IgD-negative memory B cell (primary cell): ENCODE measurements around the gene CXCL8. TPM values are rescaled to one million over a fixed set of nuclear protein-coding genes. Genes with fewer than 3 reads are reported as not detected.
"Not testable (repeated sequence)": the region's sequence is repeated elsewhere in the genome, so short reads cannot be mapped to it uniquely, and the experiment has no call there.

Experiments
- H3K27ac Mint-ChIP-seq, 3 donors: one replicate each; pipeline ENCODE4 v1.8.0; 2020 to 2022; ENCODE audit warnings: mild to moderate bottlenecking in 3 of 3, mixed read lengths in 3 of 3, moderate library complexity in 1 of 3
- H3K27me3 Mint-ChIP-seq: one replicate; pipeline ENCODE4 v1.8.0; 2021; ENCODE audit warnings: mixed read lengths
- H3K36me3 Mint-ChIP-seq: one replicate; pipeline ENCODE4 v1.8.0; 2020; ENCODE audit warnings: mild to moderate bottlenecking, mixed read lengths
- H3K4me1 Mint-ChIP-seq, 3 donors: one replicate each; pipeline ENCODE4 v1.8.0; 2020 to 2022; ENCODE audit warnings: mixed read lengths in 3 of 3, mild to moderate bottlenecking in 1 of 3
- H3K4me3 Mint-ChIP-seq, 4 donors: one replicate each; pipeline ENCODE4 v1.8.0; 2020 to 2022; ENCODE audit warnings: mild to moderate bottlenecking in 4 of 4, mixed read lengths in 4 of 4, moderate library complexity in 3 of 4
- H3K9me3 Mint-ChIP-seq, 3 donors: one replicate each; pipeline ENCODE4 v1.8.0; 2020 to 2021; ENCODE audit warnings: mixed read lengths in 3 of 3, mild to moderate bottlenecking in 1 of 3
- polyA plus RNA-seq: library from polyadenylated mRNA; unstranded; fragments of 300-500 nt; fragmentation: Illumina TruSeq; gene quantifications from one replicate; pipeline ENCODE4 v1.2.3, GENCODE V29; 2021

CXCL8 gene
- polyA plus RNA-seq = 0.74 TPM

- no peak within 1 kb of the TSS for H3K4me3 Mint-ChIP-seq
- H3K4me1 Mint-ChIP-seq = no peaks in the 10 kb centered on the region
- no peak within 1 kb of the TSS for H3K27ac Mint-ChIP-seq
- H3K27me3 Mint-ChIP-seq = peaks cover 2% of the 10 kb centered on the region
- H3K9me3 Mint-ChIP-seq = peaks cover 0 to 2% (median 1%) of the 10 kb centered on the region in 3 donors
- H3K36me3 Mint-ChIP-seq = no peaks in the 10 kb centered on the region
Observed at GRCh38 chr4:73740353-73740778, at the start of gene CXCL8. CXCL8 (plus strand) TSS chr4:73740569; CDS start chr4:73740659, 90 bp downstream.

DNA sequence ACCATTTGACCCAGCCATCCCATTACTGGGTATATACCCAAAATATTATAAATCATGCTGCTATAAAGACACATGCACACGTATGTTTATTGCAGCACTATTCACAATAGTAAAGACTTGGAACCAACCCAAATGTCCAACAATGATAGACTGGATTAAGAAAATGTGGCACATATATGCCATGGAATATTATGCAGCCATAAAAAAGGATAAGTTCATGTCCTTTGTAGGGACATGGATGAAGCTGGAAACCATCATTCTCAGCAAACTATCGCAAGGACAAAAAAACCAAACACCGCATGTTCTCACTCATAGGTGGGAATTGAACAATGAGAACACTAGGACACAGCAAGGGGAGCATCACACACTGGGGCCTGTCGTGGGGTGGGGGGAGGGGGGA, 49.2 kb upstream of the CXCL8 start:
- H3K4me1 Mint-ChIP-seq, H3K4me3 Mint-ChIP-seq, H3K36me3 Mint-ChIP-seq, H3K27me3 Mint-ChIP-seq, H3K27ac Mint-ChIP-seq, H3K9me3 Mint-ChIP-seq: not testable (repeated sequence)

DNA sequence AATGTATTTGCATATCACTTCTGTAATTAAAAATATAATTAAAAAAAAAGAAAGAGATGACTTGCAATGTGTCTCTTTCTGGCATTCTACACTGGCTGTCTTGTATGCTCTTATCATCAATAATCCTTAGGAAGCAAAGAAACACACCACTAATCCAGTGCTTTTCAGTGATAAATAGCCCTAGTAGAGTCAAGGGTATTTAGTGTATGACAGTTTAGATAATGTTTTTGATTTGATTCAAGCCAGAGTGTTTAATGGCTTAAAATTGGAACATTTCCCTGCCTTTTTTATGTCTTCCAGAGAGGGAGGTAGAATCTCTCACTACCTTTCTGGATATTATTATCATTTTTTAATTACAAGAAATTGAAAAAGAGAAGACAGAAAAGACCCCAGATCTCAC, 48.6 kb upstream of the CXCL8 start:
- Mint-ChIP-seq H3K36me3 (peaks cover 7% of the 10 kb centered on the region), H3K4me1 (no peaks in the 10 kb centered on the region), H3K27me3 (peaks cover 2% of the 10 kb centered on the region), H3K9me3 (no peaks in the 10 kb centered on the region), H3K27ac (no peak overlapping the region), H3K4me3 (no peak overlapping the region)

- peaks cover 7% of the 10 kb centered on the region for H3K36me3 Mint-ChIP-seq
- peaks cover 2% of the 10 kb centered on the region for H3K27me3 Mint-ChIP-seq
- H3K27ac Mint-ChIP-seq = no peak overlapping the region
- H3K4me1 Mint-ChIP-seq = no peaks in the 10 kb centered on the region
- H3K9me3 Mint-ChIP-seq = no peaks in the 10 kb centered on the region
- no peak overlapping the region for H3K4me3 Mint-ChIP-seq
Observed at GRCh38 chr4:73692254-73692653, 48.1 kb upstream of the CXCL8 start.

DNA sequence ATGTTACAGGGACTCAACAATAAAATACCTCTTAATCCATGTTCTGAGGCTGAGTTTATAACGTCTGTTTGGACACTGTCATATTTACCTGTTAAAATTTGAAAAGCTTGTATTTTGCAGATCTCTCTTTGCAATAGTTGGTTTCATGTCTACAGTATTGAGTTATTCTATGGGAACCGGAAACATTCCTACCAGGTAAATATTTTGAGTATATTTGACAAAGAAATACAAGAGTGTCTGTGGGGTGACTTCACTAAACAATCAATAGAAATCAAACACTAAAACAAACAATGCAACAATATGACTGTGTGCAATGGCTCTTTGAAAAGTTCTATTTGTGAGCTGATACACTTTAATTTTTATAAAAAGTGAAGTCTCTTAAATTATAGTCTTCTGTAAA, 47.7 kb upstream of the CXCL8 start:
- no peak overlapping the region for H3K4me3 Mint-ChIP-seq
- no peaks in the 10 kb centered on the region for H3K27me3 Mint-ChIP-seq
- H3K4me1 Mint-ChIP-seq = no peaks in the 10 kb centered on the region
- no peak overlapping the region for H3K27ac Mint-ChIP-seq
- peaks cover 7% of the 10 kb centered on the region for H3K36me3 Mint-ChIP-seq
- no peaks in the 10 kb centered on the region for H3K9me3 Mint-ChIP-seq

DNA sequence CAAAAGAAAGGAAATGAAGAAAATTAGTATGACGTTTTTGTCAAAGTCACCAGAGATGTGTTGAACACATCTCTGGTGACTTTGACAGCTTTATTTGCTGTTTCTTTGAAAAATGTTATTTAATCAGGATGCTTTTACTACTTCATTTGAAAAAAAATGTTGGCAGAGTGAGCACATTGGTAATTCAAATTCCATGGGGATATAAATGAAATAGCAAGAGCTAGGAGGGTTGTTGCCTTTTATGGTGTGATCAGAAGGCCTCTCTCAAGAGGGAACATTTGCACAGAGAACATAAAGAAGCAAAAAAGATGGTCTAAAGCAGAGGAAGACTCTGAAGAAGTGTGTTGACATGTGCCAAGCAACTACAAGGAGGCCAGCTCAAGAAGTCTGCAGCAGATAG, 46.6 kb upstream of the CXCL8 start:
- H3K4me1 Mint-ChIP-seq = no peaks in the 10 kb centered on the region
- H3K27me3 Mint-ChIP-seq = no peaks in the 10 kb centered on the region
- no peak overlapping the region for H3K4me3 Mint-ChIP-seq
- H3K36me3 Mint-ChIP-seq = peaks cover 7% of the 10 kb centered on the region
- no peaks in the 10 kb centered on the region for H3K9me3 Mint-ChIP-seq
- no peak overlapping the region for H3K27ac Mint-ChIP-seq

DNA sequence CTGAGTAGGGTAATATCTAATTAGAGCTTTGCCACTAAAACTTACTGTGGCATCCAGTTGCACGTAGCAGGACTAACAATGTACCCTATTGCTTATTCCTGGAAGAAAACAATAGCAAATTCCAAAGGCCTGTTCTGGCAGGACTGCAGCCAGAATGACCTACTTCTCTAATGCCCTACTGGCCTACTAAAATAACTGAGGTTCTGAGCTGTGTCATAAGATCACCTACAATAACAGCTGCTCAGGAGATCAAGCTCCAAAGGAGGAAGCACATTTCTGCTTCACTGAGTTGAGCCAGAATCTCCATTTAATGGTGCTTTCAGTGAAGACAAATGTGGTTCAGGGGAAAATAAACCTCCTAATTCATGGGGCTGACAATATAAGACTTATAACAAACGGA, 42.2 kb upstream of the CXCL8 start:
- Mint-ChIP-seq H3K27me3 (no peaks in the 10 kb centered on the region), H3K4me3 (no peak overlapping the region), H3K36me3 (no peaks in the 10 kb centered on the region), H3K9me3 (no peaks in the 10 kb centered on the region), H3K4me1 (no peaks in the 10 kb centered on the region), H3K27ac (no peak overlapping the region)

- Mint-ChIP-seq H3K27ac (no peak overlapping the region), H3K4me3 (no peak overlapping the region), H3K36me3 (no peaks in the 10 kb centered on the region), H3K9me3 (no peaks in the 10 kb centered on the region), H3K4me1 (no peaks in the 10 kb centered on the region), H3K27me3 (no peaks in the 10 kb centered on the region)
Observed at GRCh38 chr4:73701116-73701515, 39.3 kb upstream of the CXCL8 start.

GRCh38 chr4:73702796-73703287, 37.5 kb upstream of the CXCL8 start:
- no peaks in the 10 kb centered on the region for H3K9me3 Mint-ChIP-seq
- no peaks in the 10 kb centered on the region for H3K36me3 Mint-ChIP-seq
- no peak overlapping the region for H3K27ac Mint-ChIP-seq
- H3K4me1 Mint-ChIP-seq = no peaks in the 10 kb centered on the region
- no peak overlapping the region for H3K4me3 Mint-ChIP-seq
- H3K27me3 Mint-ChIP-seq = no peaks in the 10 kb centered on the region

DNA sequence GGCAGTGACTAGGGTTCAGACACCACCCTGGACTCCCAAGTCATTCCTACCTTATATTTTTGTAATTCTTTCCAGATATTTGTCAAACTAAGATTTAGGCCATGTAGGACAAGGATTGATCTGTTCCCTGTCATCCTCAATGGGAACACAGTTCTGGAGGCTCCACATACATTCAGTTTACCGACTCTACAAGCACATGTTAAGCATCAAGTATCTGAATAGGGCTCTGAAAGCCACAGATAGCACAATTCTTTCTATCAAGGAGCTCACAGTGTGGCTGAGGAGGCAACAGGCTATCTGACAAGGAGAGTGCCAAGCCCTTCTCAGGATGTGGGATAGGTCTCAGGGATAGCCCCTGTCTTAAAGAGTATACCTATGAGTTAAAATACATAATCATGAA, 37.0 kb upstream of the CXCL8 start:
- peaks cover under 1% of the 10 kb centered on the region for H3K27me3 Mint-ChIP-seq
- no peaks in the 10 kb centered on the region for H3K4me1 Mint-ChIP-seq
- H3K36me3 Mint-ChIP-seq = no peaks in the 10 kb centered on the region
- no peaks in the 10 kb centered on the region for H3K9me3 Mint-ChIP-seq
- no peak overlapping the region for H3K4me3 Mint-ChIP-seq
- H3K27ac Mint-ChIP-seq = no peak overlapping the region

- Mint-ChIP-seq H3K4me1 (no peaks in the 10 kb centered on the region), H3K4me3 (no peak overlapping the region), H3K9me3 (no peaks in the 10 kb centered on the region), H3K27me3 (peaks cover 2% of the 10 kb centered on the region), H3K36me3 (no peaks in the 10 kb centered on the region), H3K27ac (no peak overlapping the region)
Observed at GRCh38 chr4:73704314-73705055, 35.9 kb upstream of the CXCL8 start.

GRCh38 chr4:73705056-73705432, 35.3 kb upstream of the CXCL8 start:
- no peaks in the 10 kb centered on the region for H3K4me1 Mint-ChIP-seq
- H3K27ac Mint-ChIP-seq = no peak overlapping the region
- no peak overlapping the region for H3K4me3 Mint-ChIP-seq
- no peaks in the 10 kb centered on the region for H3K36me3 Mint-ChIP-seq
- H3K27me3 Mint-ChIP-seq = peaks cover 6% of the 10 kb centered on the region
- no peaks in the 10 kb centered on the region for H3K9me3 Mint-ChIP-seq

DNA sequence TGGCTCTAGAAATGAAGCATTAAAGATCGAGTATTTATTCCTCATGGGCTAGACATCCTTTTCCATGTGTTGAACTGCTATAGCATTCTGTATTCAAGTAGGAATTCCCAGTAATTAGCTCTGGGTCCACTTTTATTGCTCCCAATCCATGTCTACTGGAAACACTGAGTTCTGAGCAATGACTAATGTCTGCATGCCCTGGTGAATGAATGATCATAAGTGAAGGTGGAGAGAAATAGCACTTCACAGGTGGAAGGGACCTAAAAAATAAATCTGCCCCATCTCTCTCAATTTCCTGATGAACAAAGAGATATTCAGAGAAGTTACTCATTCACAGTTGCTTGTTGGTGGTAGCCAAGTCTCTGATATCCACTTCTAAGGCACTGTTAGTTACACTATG, 34.6 kb upstream of the CXCL8 start:
- no peaks in the 10 kb centered on the region for H3K9me3 Mint-ChIP-seq
- peaks cover 6% of the 10 kb centered on the region for H3K27me3 Mint-ChIP-seq
- no peak overlapping the region for H3K27ac Mint-ChIP-seq
- no peaks in the 10 kb centered on the region for H3K36me3 Mint-ChIP-seq
- no peak overlapping the region for H3K4me3 Mint-ChIP-seq
- H3K4me1 Mint-ChIP-seq = no peaks in the 10 kb centered on the region

DNA sequence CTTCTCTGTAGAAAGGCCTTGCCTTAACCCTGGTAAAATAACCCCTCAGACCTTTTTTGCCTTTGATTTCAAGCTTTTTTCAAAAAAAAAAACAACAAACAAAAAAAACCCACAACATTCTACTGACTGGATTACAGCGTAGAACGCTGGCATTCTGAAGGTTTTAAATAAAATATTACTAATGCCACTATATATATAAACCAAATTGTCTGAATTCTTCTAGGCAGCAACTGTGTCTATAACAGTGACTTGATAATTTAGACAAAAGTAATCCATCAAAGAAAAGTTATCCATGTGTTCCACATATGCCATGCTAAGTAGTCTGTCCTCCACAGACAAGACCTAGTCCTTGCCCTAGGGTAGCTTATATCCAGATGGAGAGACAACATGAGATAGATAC, 33.6 kb upstream of the CXCL8 start:
- no peaks in the 10 kb centered on the region for H3K4me1 Mint-ChIP-seq
- H3K27ac Mint-ChIP-seq = no peak overlapping the region
- H3K4me3 Mint-ChIP-seq = no peak overlapping the region
- H3K36me3 Mint-ChIP-seq = no peaks in the 10 kb centered on the region
- no peaks in the 10 kb centered on the region for H3K9me3 Mint-ChIP-seq
- H3K27me3 Mint-ChIP-seq = peaks cover 6% of the 10 kb centered on the region

DNA sequence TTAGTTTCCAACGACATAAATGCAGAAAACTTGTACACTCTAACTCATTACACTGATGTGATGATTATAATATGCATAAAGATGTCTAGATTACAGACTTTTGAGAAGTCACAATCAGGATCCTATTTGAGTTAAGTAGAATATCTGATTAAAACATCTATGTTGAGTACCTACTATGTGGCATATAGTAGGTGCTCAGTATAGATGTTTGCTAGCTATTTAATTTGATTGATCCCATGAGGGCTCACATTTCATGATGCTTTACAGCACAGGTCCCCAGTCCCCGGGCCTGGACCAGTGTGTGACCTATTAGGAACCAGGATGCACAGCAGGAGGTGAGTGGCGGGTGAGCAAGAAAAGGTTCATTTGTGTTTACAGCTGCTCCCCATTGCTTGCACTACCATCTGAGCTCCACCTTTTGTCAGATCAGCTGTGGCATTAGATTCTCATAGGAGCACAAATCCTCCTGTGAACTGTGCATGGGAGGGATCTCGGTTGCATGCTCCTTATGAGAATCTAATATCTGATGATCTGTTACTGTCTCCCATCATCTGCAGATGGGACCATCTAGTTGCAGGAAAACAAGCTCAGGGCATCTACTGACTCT, 33.0 kb upstream of the CXCL8 start:
- peaks cover 6% of the 10 kb centered on the region for H3K27me3 Mint-ChIP-seq
- no peak overlapping the region for H3K4me3 Mint-ChIP-seq
- H3K9me3 Mint-ChIP-seq = no peaks in the 10 kb centered on the region
- no peak overlapping the region for H3K27ac Mint-ChIP-seq
- no peaks in the 10 kb centered on the region for H3K36me3 Mint-ChIP-seq
- peaks cover 0 to 1% (median 0%) of the 10 kb centered on the region in 3 donors for H3K4me1 Mint-ChIP-seq

DNA sequence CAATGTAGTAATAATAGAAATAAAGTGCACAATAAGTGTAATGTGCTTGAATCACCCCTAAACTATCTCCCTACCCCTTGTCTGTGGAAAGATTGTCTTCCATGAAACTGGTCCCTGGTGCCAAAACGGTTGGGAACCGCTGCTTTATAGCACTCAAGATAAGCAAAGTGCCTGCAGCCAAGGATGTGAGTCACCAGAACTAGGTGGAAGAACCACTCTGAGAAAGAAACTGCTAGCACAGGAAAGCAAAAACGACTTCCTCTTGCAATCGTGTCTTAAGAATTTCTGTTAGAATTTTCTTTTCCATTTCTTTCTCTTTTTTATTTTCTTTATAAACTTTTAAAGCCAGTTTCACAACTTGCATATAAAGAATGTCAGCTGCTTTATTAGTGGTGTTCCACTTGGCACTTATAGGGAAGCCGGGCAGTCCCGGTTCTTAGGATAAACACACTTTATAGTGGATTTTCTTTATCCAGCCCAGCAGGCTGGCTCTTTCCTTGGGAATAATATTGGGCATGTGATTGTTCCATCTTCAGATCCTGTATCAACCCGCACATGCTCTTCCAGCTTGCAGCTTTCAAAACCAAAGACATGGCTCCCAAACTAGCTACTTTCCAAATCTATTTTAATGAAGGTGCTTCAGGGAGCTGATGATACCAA, 32.3 kb upstream of the CXCL8 start:
- Mint-ChIP-seq H3K4me1 (peaks cover 0 to 1% (median 0%) of the 10 kb centered on the region in 3 donors), H3K36me3 (no peaks in the 10 kb centered on the region), H3K27ac (no peak overlapping the region), H3K27me3 (peaks cover 6% of the 10 kb centered on the region), H3K4me3 (no peak overlapping the region), H3K9me3 (no peaks in the 10 kb centered on the region)
